ENCODE results near the gene KCNK5. TPM values are rescaled to one million over a fixed set of nuclear protein-coding genes. Genes with fewer than 3 reads are reported as not detected.

Gene KCNK5
- total and polyA plus RNA-seq, 2 experiments from 2014 or later = 6.6 to 11.4 TPM

GRCh38 chr6:39263303-39264037 is 34.2 kb upstream of the KCNK5 start:
- Histone ChIP-seq H3K4me2 (no peak overlapping the region), H3K27ac (no peak overlapping the region), H3K36me3 (replicated peaks; ENCODE audit: insufficient read depth, low read depth) (no peaks in the 10 kb centered on the region), H4K20me1 (ENCODE audit: insufficient read depth, poor library complexity, severe bottlenecking) (no peaks in the 10 kb centered on the region), H3K4me3 (no peak overlapping the region), H3K27me3 (peaks cover 29% of the 10 kb centered on the region), H3K4me1 (ENCODE audit: insufficient read depth) (no peaks in the 10 kb centered on the region), H2AFZ (no peak overlapping the region), H3K9me3 (ENCODE audit: low read depth) (no peaks in the 10 kb centered on the region), H3K79me2 (no peaks in the 10 kb centered on the region), H3K9me2 (replicated peaks; ENCODE audit: insufficient read depth) (no peaks in the 10 kb centered on the region)
- no peak for DNase-seq (ENCODE audit: low spot score)
- WGBS (ENCODE audit: low lambda C conversion rate, missing lambda C conversion rate) = 63% methylated on average over 5 of the region's 5 CpGs
- TF ChIP-seq CTCF (IDR thresholded peaks at IDR 0.05; ENCODE audit: poor library complexity) (no peak), EZH2phosphoT487 (IDR thresholded peaks at IDR 0.05; ENCODE audit: low read depth, severe bottlenecking, unreplicated experiment) (no peak), EZH2 (IDR thresholded peaks at IDR 0.05; ENCODE audit: borderline replicate concordance) (no peak)

GRCh38 chr6:39261751-39262150 is 32.5 kb upstream of the KCNK5 start:
- Histone ChIP-seq H3K4me2 (no peak overlapping the region), H3K4me3 (no peak overlapping the region), H3K27me3 (peaks cover 29% of the 10 kb centered on the region), H3K36me3 (replicated peaks; ENCODE audit: insufficient read depth, low read depth) (no peaks in the 10 kb centered on the region), H3K4me1 (ENCODE audit: insufficient read depth) (no peaks in the 10 kb centered on the region), H3K9me3 (ENCODE audit: low read depth) (no peaks in the 10 kb centered on the region), H2AFZ (no peak overlapping the region), H3K27ac (no peak overlapping the region), H4K20me1 (ENCODE audit: insufficient read depth, poor library complexity, severe bottlenecking) (no peaks in the 10 kb centered on the region), H3K79me2 (no peaks in the 10 kb centered on the region), H3K9me2 (replicated peaks; ENCODE audit: insufficient read depth) (no peaks in the 10 kb centered on the region)
- DNase-seq (ENCODE audit: low spot score) = no peak
- 89% methylated on average over 3 of the region's 3 CpGs for WGBS (ENCODE audit: low lambda C conversion rate, missing lambda C conversion rate)
- TF ChIP-seq EZH2 (IDR thresholded peaks at IDR 0.05; ENCODE audit: borderline replicate concordance) (no peak), EZH2phosphoT487 (IDR thresholded peaks at IDR 0.05; ENCODE audit: low read depth, severe bottlenecking, unreplicated experiment) (no peak), CTCF (IDR thresholded peaks at IDR 0.05; ENCODE audit: poor library complexity) (no peak)

- H3K27me3 ChIP-seq = peaks cover 29% of the 10 kb centered on the region
- no peak overlapping the region for H3K4me3 ChIP-seq
- H2AFZ ChIP-seq = no peak overlapping the region
- H4K20me1 ChIP-seq (ENCODE audit: insufficient read depth, poor library complexity, severe bottlenecking) = no peaks in the 10 kb centered on the region
- no peak overlapping the region for H3K27ac ChIP-seq
- DNase-seq (ENCODE audit: low spot score) = no peak
- TF ChIP-seq EZH2phosphoT487 (IDR thresholded peaks at IDR 0.05; ENCODE audit: low read depth, severe bottlenecking, unreplicated experiment) (no peak), CTCF (IDR thresholded peaks at IDR 0.05; ENCODE audit: poor library complexity) (no peak), EZH2 (IDR thresholded peaks at IDR 0.05; ENCODE audit: borderline replicate concordance) (no peak)
- 96% methylated on average over 2 of the region's 2 CpGs for WGBS (ENCODE audit: low lambda C conversion rate, missing lambda C conversion rate)
- H3K79me2 ChIP-seq = no peaks in the 10 kb centered on the region
- H3K4me1 ChIP-seq (ENCODE audit: insufficient read depth) = no peaks in the 10 kb centered on the region
- H3K9me2 ChIP-seq (replicated peaks; ENCODE audit: insufficient read depth) = no peaks in the 10 kb centered on the region
- H3K9me3 ChIP-seq (ENCODE audit: low read depth) = no peaks in the 10 kb centered on the region
- no peak overlapping the region for H3K4me2 ChIP-seq
- no peaks in the 10 kb centered on the region for H3K36me3 ChIP-seq (replicated peaks; ENCODE audit: insufficient read depth, low read depth)
Observed at GRCh38 chr6:39260953-39261352, 31.7 kb upstream of the KCNK5 start.
